Thoracic aorta (tissue), 2 donors: ENCODE results near the gene PRM1. TPM values are rescaled to one million over a fixed set of nuclear protein-coding genes. Genes with fewer than 3 reads are reported as not detected.

Experiments used
- ATAC-seq: fragments of 150-250 bp; one replicate; pipeline ENCODE4 v1.8.0; 2017; ENCODE audit warnings: low read depth; ENCODE audit not compliant: insufficient number of reproducible peaks, low FRiP score
- DNase-seq: peaks from one replicate; pipeline ENCODE4 v3.0.0-alpha.2; 2020; ENCODE audit warnings: low spot score
- H3K27ac ChIP-seq, 2 donors: fragments of 200-600 bp; sonication (generic); 1 replicate in 1 of 2; 2 replicates in 1 of 2; pipeline ENCODE4 v1.5.1; 2016; ENCODE audit warnings: mild to moderate bottlenecking in 2 of 2, moderate library complexity in 2 of 2
- H3K27me3 ChIP-seq: fragments of 200-600 bp; sonication (generic); replicated peaks from 2 replicates; pipeline ENCODE4 v1.6.0; 2016; ENCODE audit warnings: mild to moderate bottlenecking; ENCODE audit not compliant: insufficient read depth
- H3K36me3 ChIP-seq: fragments of 200-600 bp; sonication (generic); one replicate; pipeline ENCODE4 v1.5.1; 2016
- H3K4me1 ChIP-seq, 2 donors: fragments of 200-600 bp; sonication (generic); 1 replicate in 1 of 2; 2 replicates in 1 of 2; pipeline versions ENCODE4 v1.5.1 to v1.6.0; 2016; ENCODE audit warnings: low read depth in 2 of 2, mild to moderate bottlenecking in 1 of 2; ENCODE audit not compliant: control insufficient read depth in 1 of 2
- H3K4me3 ChIP-seq: fragments of 200-600 bp; sonication (generic); 2 replicates; pipeline ENCODE4 v1.5.1; 2016; ENCODE audit warnings: mild to moderate bottlenecking
- H3K9me3 ChIP-seq: fragments of 200-600 bp; sonication (generic); 2 replicates; pipeline ENCODE4 v1.5.1; 2016
- total RNA-seq, 2 donors: library from RNA; depleted of rRNA; stranded (reverse); fragments of >200 nt; gene quantifications; one replicate each; pipeline versions ENCODE4 v1.1.0 to v1.2.3, GENCODE V29; 2016
- TF ChIP-seq, protein P1 (sequence below): fragments of 200-600 bp; sonication (generic); IDR thresholded peaks from one replicate; pipeline ENCODE4 v1.5.1; 2019; ENCODE audit warnings: antibody characterized with exemption

The PRM1 gene
- total RNA-seq, 2 donors from 2014 or later, result not detected

DNA sequence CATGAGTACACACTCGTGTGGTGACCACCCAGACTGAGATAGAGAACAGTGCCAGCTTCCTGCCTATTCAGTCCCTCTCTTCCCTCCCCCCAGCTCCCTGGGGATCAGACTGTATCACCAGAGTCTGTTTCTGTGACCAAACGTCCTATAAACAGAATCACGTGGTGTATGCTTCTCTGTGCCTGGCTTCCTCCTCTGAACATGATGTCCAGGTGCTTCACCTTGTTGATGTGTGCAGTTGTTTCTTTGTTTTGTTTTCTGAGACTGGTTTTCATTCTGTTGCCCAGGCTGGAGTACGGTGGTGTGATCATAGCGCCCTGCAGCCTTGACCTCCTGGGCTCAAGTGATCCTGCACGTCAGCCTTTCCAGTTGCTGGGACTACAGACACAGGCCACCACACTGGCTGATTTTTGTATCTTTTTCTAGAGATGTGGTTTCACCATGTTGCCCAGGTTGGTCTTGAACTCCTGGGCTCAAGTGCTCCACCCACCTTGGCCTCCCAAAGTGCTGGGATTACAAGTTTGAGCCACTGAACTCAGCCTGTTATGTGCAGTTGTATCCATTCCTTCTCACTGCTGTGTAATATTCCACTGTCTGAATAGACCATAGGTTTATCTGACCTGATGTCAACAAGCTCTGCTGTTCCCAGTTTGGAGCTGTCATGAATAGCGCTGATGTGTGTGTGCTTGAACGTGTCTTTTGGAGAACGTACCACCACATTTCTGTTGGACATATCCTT lies 28.9 kb upstream of the PRM1 start:
- TF ChIP-seq, protein P1, sequence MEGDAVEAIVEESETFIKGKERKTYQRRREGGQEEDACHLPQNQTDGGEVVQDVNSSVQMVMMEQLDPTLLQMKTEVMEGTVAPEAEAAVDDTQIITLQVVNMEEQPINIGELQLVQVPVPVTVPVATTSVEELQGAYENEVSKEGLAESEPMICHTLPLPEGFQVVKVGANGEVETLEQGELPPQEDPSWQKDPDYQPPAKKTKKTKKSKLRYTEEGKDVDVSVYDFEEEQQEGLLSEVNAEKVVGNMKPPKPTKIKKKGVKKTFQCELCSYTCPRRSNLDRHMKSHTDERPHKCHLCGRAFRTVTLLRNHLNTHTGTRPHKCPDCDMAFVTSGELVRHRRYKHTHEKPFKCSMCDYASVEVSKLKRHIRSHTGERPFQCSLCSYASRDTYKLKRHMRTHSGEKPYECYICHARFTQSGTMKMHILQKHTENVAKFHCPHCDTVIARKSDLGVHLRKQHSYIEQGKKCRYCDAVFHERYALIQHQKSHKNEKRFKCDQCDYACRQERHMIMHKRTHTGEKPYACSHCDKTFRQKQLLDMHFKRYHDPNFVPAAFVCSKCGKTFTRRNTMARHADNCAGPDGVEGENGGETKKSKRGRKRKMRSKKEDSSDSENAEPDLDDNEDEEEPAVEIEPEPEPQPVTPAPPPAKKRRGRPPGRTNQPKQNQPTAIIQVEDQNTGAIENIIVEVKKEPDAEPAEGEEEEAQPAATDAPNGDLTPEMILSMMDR, result no peak
- Histone ChIP-seq H3K4me1 (peaks cover 0 to 13% of the 10 kb centered on the region in 2 donors), H3K27me3 (no peaks in the 10 kb centered on the region), H3K9me3 (no peaks in the 10 kb centered on the region), H3K27ac (no peak overlapping the region), H3K36me3 (no peaks in the 10 kb centered on the region), H3K4me3 (no peak overlapping the region)
- DNase-seq (no peak), ATAC-seq (no peak)

- DNase-seq (no peak), ATAC-seq (no peak)
- Histone ChIP-seq H3K27me3 (no peaks in the 10 kb centered on the region), H3K9me3 (no peaks in the 10 kb centered on the region), H3K27ac (no peak overlapping the region), H3K4me1 (peaks cover 0 to 13% of the 10 kb centered on the region in 2 donors), H3K4me3 (no peak overlapping the region), H3K36me3 (no peaks in the 10 kb centered on the region)
- TF ChIP-seq, protein P1, result no peak
Measured at GRCh38 chr16:11308493-11309283, 27.6 kb upstream of the PRM1 start.

DNA sequence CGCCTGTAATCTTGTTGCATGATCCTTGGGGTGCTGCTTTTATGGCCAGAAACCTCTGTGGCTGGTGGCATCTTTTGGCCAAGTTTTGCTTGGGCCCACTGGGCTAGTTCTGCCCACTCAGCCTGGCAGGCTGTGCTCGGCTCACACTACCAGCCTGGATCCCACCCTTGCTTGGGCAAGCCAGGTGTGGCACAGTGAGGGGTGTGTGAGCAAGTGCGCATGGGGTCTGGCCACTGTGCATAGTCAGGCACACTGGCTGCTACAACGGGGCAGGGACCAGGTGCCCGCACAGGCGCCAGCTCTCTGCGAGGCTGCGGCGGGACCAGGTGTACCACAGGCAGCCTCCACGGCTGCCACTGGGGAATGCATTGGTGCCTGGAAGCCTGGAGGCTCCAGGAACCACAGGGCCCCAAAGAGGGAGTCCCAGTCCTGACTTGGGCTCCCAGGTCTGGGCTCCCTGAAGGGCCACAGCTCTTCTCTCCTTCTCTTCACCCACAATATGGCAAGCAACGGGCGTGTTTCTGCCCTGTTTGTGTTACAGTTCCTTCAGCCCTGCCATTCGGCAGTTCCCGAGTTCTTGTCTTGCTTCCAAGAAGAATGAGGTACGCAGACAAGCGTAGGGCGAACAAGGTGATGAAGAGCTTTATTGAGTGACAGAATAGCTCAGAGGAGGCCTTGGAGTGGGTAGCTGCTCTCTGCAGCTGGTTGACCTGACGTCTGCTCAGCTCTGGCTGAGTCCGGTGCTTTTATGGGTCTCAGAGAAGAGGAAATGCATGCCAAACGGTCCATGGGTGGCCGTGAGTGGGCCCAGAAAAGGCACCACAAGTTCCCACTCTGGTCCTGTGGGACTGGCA lies 26.7 kb upstream of the PRM1 start:
- Histone ChIP-seq H3K27me3 (no peaks in the 10 kb centered on the region), H3K4me1 (peaks cover 0 to 11% of the 10 kb centered on the region in 2 donors), H3K9me3 (no peaks in the 10 kb centered on the region), H3K27ac (no peak overlapping the region), H3K4me3 (no peak overlapping the region), H3K36me3 (no peaks in the 10 kb centered on the region)
- no peak for ATAC-seq
- DNase-seq, result no peak
- TF ChIP-seq, protein P1, result no peak

DNA sequence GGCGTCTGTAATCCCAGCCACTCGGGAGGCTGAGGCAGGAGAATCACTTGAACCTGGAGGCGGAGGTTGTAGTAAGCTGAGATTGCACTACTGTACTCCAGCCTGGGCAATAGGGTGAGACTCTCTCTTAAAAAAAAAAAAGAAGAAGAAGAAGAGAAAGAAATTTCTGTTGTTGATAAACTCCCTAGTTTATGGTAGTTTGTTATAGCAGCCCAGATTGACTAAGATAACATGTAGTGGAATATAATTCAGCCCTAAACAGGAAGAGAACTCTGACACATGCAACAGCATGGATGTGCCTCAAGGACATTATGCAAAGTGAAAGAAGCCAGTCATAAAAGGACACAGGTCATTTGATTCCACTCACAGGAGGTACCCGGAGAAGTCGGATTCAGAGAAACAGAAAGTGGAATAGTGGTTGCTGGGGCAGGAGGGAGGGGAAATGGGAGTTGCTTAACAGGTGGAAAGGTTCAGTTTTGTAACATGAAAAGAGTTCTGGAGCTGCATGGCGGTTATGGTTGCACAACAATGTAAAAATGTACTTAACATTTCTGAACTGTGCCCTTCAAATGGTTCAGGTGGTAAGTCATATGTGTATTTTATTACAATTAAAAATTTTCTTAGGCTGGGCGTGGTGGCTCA lies 26.0 kb upstream of the PRM1 start:
- H3K36me3 ChIP-seq, result no peaks in the 10 kb centered on the region
- H3K9me3 ChIP-seq, result no peaks in the 10 kb centered on the region
- peaks cover 0 to 4% of the 10 kb centered on the region in 2 donors for H3K4me1 ChIP-seq
- no peak for DNase-seq
- H3K4me3 ChIP-seq, result no peak overlapping the region
- no peaks in the 10 kb centered on the region for H3K27me3 ChIP-seq
- TF ChIP-seq, protein P1, result no peak
- no peak overlapping the region for H3K27ac ChIP-seq
- no peak for ATAC-seq
